Activated CD8-positive, alpha-beta memory T cell treated with anti-CD3 and anti-CD28 coated beads, Interleukin-2, amount 50 U/mL, for 24 hours (primary cell): Measurements from ENCODE around the gene CDH4.
"Not testable (repeated sequence)": the region's sequence is repeated elsewhere in the genome, so short reads cannot be mapped to it uniquely, and the experiment has no call there.

Experiments
- DNase-seq: peaks from one replicate; pipeline ENCODE4 v3.0.0-alpha.2; 2020; ENCODE audit errors: extremely low read depth

CDH4 gene

DNA sequence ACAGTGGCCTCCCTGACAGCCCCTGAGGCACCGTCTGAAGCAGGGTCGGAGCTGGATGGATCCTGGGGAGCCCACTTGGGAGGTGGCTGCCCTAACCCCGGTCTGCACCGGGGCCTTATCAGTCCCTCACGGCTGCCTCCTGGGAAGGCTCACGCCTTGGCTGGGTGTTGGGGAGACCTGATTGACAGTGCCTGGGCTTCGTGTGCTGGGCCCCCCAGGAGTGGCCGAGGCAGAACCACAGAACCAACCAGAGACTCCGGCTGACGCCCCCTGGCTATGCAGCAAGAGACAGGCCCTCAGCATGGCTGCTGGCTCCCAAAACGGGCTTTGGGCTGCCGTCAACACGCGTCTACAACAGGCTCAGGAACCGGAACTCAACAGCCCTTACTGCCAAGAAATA lies 594.0 kb downstream of the CDH4 start:
- no peak for DNase-seq

GRCh38 chr20:61846741-61847419 lies 594.8 kb downstream of the CDH4 start:
- DNase-seq = no peak

GRCh38 chr20:61847420-61847748 lies 595.3 kb downstream of the CDH4 start:
- no peak for DNase-seq

DNA sequence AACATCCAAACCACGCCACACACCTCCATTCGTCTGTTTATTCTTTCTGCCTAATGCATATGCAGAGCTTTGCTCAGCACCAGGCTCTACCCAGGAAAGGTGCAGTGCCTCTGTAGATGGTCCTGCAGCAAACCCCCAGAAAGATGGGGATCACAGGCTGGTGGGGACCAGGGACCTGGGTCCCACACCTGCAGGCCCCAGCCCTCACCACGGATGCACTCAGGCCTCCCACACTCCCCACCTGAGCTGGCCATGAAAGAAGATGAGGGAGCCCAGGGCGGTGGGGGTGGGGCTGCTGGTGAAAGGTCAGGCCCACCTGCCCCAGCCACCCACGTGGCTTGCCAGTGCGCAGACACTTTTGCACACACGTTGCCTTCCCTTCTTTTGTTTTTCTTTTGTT lies 595.9 kb downstream of the CDH4 start:
- no peak for DNase-seq

DNA sequence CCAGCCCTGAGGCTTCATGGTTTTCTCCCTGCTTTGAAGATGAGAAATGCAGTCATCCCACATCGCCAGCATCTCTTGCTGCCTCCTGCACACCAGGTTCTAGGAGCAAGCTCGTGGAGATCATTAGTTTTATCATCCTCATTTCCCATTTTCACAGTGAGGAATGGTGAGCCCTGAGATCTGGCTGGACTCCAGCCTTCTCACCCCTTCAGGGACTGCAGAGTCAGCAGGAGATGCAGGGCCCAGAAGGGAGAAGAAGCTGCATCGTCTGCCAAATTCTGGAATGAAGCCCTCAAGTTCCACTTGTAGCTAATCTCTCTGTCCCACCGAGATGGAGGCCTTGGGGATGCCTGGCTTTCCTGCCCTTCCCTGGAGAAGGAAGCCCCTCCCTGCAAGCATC lies 596.8 kb downstream of the CDH4 start:
- no peak for DNase-seq

DNA sequence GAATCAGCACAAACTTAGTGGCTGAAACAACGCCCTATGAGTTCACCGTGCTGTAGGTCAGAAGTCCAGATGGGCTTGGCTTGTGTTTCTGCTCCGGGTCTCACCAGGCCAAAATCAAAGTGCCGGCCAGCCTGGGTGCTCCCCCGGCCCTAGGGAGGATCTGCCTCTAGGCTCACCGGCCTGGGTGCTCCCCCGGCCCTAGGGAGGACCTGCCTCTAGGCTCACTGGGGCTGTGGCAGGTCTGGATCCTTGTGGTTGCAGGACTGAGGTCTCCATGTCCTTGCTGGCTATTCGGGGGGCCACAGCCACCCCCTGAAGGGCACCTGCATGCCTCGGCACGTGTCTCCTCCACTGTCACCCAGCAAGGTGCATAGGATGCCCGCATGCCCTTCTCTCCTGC lies 597.3 kb downstream of the CDH4 start:
- DNase-seq = no peak

- no peak for DNase-seq
Measured at GRCh38 chr20:61849822-61850221, 597.8 kb downstream of the CDH4 start.

DNA sequence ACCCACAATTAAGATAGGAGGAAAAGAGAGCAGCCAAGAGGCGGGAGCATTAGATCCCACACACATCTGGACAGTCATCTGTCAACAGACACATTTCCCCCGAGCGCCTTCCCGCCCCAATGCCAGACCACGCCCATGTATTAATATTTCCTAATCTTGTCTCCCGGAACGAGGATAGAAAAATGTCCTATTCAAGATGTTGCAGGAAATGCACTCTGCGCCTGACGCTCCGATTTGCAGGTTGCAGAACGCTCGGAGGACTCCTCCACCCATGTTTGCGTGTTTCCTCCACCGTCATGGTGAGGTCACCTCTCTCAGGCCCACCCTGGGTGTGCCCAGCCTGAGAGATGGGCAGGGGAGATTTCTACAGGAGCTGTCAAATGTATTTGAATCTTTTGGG lies 598.4 kb downstream of the CDH4 start:
- no peak for DNase-seq

GRCh38 chr20:61850926-61851900 lies 599.2 kb downstream of the CDH4 start:
- DNase-seq = no peak

- no peak for DNase-seq
Measured at GRCh38 chr20:61852268-61853072, 600.4 kb downstream of the CDH4 start.

- DNase-seq = no peak
Measured at GRCh38 chr20:61853073-61854005, 601.3 kb downstream of the CDH4 start.

DNA sequence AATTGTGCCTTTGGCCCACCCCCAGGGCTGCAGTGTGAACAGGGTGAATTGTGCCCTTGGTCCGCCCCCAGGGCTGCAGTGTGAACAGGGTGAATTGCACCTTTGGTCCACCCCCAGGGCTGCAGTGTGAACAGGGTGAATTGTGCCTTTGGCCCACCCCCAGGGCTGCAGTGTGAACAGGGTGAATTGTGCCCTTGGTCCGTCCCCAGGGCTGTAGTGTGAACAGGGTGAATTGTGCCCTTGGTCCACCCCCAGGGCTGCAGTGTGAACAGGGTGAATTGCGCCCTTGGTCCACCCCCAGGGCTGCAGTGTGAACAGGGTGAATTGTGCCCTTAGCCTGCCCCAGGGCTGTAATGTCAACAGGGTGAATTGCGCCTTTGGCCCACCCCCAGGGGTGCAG lies 602.5 kb downstream of the CDH4 start:
- DNase-seq = not testable (repeated sequence)

GRCh38 chr20:61855286-61855685 lies 603.2 kb downstream of the CDH4 start:
- no peak for DNase-seq

DNA sequence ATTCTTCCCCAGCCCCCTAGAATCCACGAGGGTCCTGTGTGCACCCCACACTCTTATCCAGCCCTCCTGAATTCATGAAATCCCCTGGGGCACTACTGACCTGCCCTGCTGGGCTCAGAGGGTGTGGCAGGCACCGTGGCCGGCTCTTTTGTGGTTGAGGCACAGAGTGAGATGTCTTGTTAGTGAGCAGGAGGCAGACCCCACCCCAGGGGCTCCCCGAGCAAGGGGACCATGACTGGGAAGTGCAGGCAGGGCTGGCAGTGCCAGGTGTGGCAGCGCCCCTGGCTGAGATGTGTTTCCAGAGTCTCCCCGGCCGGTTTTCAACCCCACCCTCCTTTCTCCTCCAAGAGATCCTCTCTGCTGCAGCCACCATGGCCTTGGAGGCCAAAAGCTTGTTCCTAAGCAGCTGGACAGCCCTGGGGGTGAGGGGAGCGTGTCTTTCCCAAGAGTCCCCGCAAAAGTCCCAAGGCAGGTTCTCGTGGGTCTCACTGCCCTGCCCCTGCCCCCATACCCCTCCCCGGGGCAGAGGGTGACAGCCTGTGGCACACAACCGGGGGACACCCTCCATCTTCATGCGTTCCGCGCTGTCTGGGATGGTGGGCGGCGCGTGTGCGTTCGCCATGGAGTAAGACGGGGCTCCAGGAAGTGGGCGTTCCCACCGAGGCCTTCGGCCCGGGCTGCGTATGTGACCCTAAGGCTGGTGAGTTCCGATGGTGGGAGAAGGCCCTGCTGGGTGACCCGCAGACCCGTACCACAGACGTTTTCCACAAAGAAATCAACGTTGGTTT lies 604.8 kb downstream of the CDH4 start:
- DNase-seq = no peak

- no peak for DNase-seq
Measured at GRCh38 chr20:61857414-61857775, 605.3 kb downstream of the CDH4 start.

DNA sequence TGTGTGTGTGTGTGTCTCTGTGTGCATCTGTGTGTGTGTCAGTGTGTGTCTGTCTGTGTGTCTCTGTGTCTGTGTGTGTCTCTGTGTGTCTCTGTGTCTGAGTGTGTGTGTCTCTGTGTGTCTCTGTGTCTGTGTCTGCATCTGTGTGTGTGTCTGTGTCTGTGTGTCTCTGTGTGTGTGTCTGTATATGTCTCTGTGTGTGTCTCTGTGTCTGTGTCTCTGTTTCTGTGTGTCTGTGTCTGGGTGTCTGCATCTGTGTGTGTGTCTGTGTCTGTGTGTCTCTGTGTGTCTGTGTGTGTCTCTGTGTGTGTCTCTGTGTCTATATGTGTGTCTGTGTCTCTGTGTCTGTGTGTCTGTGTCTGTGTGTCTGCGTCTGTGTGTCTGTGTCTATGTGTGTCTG lies 605.8 kb downstream of the CDH4 start:
- no peak for DNase-seq

DNA sequence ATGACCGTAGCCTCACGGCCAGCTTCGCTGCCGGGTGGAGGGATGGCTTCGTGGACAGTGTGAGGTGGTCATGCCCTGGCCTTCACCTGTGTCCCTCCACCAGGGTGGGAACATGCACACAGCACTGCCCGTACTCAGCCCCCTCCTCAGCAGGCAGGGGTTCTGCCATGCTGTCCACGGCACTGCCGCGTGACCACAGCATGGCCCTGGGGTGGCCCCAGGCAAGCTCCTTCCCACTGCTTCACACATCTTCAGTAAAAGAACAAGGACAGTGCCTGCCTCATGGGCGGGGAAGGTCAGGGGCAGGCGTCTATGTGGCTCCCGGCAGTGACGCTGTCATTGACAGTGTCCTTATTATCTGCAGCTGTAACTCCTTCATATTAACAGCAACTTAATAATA lies 607.7 kb downstream of the CDH4 start:
- DNase-seq = no peak

DNA sequence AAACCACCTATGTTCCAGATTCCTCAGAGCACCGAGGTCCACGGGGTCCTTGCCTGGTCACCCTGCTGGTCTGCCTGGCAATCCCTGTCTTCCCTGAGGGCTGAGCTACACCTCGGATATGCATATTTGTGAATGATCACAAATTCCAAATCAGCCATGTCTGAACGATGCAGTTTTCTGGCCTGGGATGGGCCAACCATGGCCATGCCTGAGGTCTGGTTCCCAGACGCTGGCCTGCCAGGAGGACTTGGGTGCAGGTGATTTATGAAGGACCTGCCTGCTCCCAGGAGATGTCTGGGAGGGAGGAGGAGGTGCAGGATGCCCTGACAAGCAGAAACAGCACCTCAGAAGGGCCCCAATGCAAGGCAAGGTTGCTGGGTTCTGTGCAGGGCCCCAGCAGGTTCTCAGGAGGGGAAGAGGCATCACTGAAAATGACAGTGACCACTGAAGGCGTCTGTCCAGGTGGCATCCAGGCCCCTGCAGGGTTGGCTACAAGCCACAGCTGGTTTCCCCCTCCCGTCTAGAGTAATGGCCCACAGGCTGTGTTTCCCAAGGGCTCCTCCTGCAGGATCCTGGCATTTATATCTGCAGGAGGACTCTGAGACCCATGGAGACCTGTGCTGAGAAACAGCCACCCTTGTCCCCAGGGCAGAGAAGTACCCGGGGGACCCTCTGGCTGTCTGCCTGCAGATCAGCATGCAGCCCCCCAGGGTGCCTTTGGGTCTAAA lies 608.4 kb downstream of the CDH4 start:
- DNase-seq = no peak

- DNase-seq = no peak
Measured at GRCh38 chr20:61861054-61861841, 609.2 kb downstream of the CDH4 start.
